NCI-H510A treated with DMSO at 0.1 percent for 48 hours (cell line): ENCODE results near the gene UMAD1.
A peak's percentile ranks its signal among the peaks of the same experiment; 100 is the strongest.
"Not testable (repeated sequence)": the region's sequence is repeated elsewhere in the genome, so short reads cannot be mapped to it uniquely, and the experiment has no call there.

Experiments used
- DNase-seq: peaks from one replicate; lab custom pipeline; 2025; lab: John Stamatoyannopoulos, UW

The UMAD1 gene

GRCh38 chr7:7652798-7653540, 12.4 kb downstream of the UMAD1 start:
- DNase-seq: no peak

- DNase-seq: no peak
Measured at GRCh38 chr7:7653593-7654187, 13.1 kb downstream of the UMAD1 start.

DNA sequence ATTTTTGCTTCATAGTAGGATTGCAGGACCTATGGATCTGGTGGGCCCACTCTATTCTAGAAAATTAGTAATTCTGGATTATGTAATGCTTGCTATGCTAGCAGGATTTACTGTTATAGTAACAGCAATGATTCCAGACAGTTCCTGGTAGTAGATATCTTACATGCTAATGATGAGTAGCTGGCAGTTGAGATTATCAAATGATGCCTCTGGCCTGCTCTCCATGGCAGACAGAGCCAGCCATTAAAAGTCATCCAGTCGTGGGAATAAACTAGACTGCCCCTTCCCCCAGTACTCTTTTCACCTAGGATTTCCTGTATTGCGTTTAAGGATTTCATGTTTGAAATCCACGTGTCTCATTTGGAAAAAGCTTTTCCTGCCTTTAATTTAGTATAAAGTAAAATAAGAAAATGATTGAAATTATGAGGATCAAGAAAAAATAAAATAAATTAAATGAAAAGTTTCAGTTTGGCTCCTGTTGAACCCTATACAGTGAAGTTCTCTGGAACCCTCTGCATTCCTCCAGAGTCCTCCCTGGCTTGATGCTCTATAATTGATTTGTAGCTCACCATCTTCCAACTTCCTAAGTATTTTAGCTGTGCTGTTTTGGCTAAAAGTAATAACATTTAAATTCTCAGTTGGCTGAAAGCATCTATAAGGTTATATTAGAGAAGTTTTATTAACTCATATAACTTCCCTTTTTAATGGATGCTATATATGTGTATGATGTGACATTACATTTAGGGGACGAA, 14.6 kb downstream of the UMAD1 start:
- no peak for DNase-seq

- DNase-seq: not testable (repeated sequence)
Measured at GRCh38 chr7:7656459-7656858, 15.9 kb downstream of the UMAD1 start.

DNA sequence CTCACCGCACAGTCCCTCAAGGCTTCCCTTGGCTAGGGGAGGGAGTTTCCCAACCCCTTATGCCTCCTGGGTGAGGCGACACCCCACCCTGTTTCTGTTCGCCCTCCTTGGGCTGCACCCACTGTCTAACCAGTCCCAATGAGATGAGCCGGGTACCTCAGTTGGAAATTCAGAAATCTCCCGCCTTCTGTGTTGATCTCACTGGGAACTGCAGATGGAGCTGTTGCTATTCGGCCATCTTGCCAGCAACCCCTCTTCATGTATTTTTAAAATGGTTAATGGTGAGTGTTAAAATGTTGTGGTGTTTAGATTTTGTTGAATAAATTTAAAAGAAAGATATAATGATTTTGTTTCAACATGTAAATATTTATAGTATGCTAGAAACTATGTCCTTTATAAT, 22.0 kb downstream of the UMAD1 start:
- no peak for DNase-seq

DNA sequence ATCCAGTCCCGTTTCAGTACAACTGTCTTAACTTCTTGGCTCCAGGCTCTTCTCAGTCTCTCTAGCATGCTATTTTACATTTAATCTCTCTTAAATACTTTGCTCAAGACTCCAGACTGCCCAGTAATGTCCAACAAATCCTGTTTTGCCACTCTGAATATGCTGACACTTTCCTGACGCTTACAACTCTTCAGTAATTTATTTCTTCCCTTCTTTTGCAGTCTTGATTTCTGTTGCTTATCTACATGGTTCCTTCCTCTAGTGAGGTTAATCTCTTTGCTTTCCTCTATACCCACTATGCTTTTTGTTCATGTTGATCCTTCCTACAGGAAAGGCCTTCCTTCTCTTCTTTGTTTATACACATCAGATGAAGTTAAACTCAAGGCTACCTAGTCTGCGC, 23.7 kb downstream of the UMAD1 start:
- DNase-seq: no peak

DNA sequence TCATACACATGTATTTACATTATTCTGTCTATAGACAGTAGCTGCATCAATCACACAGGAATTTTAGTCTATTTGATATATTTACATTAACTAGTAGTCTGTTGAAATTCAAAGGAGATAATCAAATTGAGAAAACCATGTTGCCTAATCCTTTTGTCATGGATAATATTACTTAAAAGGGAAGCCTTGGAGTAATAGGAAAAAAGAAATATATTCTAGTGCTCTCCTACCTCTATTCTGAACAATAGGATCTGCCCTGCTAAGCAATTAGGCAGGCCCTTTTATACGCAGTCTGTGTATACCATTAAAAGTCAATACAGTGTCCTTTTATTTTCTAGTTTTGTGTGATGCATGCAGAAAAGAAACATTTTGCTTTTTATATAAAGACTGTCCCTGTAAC, 24.5 kb downstream of the UMAD1 start:
- DNase-seq: no peak

GRCh38 chr7:7667187-7667586, 26.6 kb downstream of the UMAD1 start:
- DNase-seq: no peak

GRCh38 chr7:7668706-7669105, 28.2 kb downstream of the UMAD1 start:
- no peak for DNase-seq

DNA sequence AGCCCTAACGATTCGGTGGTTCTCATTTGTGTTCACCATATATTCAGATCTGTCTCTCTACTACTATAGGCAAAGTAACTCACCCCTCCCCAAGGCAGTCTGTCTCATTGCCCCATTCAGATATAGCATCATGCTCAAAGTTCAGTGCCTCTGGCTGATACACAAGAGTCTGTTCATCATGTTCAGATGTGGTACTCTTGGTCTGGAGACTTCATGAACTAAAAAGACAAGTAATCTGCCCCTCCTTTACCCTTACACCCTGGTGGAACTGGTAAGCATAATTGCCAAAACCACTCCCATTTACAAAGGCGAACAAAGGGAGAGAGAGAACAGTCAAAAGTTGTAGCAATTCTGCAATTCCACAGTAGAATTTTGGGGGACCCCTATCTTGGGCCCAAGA, 29.9 kb downstream of the UMAD1 start:
- no peak for DNase-seq

DNA sequence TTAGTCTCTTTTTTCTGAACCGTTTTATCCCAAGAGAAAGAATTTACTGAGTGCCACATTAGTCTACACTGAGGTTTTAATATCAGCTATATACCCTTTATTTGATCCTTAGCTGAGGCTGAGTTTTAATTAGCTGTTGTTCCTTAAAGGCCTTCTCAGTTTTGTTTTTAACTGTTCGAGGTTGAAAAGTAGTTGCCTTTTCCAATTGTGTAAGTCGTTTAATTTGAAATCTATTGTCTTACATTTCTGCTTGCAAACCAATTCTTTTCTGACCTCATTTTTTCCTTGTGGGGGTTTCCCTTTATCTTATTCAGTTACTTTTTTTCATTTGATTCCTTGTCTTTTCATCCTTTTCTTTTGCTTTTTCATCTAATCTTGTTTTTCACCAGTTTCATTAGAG, 30.8 kb downstream of the UMAD1 start:
- DNase-seq: no peak

DNA sequence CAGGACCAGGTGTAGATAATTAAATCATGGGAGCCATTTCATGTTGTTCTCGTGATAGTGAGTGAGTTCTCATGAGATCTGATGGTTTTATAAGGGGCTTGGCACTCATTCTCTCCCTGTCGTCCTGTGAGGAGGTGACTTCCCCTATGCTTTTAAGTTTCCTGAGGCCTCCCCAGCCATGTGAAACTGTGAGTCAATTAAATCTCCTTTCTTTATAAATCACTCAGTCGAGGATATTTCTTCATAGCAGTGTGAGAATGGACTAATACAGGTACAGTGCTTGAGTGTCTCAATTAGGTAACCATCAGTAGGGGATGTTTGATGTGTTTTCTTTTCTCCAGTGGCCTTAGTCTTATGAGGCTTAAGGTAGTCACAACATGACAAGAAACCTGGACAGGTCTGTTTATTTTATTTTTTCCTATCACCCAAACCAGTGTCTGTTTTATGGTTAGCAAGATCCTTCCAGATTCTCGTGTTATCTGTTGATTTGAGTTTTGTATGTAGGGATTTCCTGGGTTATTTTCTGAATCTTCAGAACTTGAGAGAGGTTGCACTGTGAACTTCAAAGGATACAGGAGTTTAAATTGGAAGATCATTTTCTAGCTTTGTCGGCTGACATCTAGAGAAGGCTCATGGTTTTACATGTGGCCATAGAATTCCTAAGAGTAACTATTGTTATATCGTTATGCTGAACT, 32.1 kb downstream of the UMAD1 start:
- DNase-seq: no peak

GRCh38 chr7:7673240-7673550, 32.6 kb downstream of the UMAD1 start:
- no peak for DNase-seq

DNA sequence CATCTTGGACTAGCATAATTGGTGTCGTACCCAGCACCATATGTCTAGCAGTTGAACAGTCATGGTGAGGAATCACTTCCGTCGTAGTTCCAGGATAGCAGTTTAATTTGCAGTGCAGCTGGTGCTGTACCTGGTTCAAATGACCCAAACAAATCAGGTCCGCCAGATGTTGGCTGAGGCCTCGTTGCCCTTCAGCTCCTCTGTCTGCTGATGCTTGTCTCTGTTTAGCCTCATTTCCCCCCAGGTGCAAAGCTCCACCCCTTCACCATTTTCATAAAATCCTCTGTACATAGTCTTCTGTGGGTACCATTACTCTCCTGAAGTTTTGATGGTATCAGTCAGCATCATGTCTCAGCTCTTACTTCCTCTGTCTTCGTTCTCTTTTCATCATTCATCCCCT, 35.1 kb downstream of the UMAD1 start:
- no peak for DNase-seq

DNA sequence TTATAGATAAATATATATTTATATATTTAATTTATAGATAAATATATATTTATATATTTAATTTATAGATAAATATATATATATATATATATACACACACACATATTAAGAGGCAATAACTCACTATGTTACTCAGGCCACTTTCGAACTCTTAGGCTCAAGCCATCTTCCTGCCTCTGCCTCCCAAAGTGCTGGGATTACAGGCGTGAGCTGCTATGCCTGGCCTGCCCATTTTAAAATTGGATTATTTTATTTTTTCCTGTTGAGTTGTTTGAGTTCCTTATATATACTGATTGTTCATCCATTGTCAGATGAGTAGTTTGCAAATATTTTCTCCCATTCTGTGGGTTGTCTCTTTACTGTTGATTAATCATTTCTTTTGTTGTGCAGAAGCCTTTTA, 39.1 kb downstream of the UMAD1 start:
- DNase-seq: peak; percentile 66

GRCh38 chr7:7681191-7681935, 40.8 kb downstream of the UMAD1 start:
- DNase-seq: peak; percentile 85

- peak; percentile 40 for DNase-seq
Measured at GRCh38 chr7:7681936-7682329, 41.4 kb downstream of the UMAD1 start.

DNA sequence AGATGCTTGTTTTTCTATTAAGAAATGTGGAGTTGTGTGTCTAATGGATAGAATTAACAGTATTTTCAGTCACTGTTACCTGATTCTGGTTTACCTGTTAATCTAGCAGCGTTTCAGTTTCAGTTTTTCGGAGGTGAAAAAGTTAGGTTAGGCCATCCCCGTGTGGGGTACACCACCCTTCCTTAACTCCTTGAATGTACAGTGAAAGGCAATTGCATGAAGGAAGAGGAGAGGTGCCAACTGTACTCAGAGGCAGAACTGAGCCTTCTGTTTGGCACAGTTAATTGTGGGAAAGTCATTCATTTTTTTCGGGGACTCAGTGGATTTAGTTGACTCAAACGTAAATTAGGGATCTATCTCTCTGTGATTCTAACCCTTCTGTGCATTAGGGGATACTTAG, 42.3 kb downstream of the UMAD1 start:
- DNase-seq: no peak

DNA sequence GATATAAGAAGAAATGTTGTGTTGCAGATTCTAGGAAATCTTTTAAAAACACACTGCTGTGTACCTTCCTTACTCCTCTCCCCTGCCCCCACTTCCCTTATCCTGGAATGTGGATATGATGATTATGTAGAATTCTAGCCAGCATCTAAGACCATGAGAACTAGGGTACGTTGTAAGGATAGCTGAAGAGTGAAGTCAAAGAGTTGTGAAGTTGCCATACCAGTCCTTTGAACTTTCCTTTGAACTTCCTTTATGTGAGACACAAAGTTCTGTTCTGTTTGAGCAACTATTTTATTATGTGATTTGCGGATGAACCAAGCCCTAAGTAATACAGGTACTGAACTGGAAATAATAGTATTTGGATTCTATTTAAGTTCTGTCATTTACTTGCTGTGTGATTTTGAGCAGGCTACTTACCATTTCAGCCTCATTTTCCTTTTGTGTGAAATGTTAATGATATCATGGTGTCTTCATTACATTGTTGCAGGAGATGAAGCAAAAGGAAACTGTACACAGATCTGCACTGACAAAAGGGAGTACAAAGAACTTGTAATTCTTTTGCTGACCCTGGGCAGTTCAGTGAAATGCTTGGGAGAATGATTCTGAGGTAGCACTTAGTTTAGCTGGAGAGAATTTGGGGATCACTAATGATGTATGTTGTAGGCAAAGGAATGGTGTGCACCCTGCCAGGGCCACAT, 46.4 kb downstream of the UMAD1 start:
- no peak for DNase-seq

- no peak for DNase-seq
Measured at GRCh38 chr7:7687800-7688199, 47.2 kb downstream of the UMAD1 start.

- no peak for DNase-seq
Measured at GRCh38 chr7:7688310-7688709, 47.8 kb downstream of the UMAD1 start.

DNA sequence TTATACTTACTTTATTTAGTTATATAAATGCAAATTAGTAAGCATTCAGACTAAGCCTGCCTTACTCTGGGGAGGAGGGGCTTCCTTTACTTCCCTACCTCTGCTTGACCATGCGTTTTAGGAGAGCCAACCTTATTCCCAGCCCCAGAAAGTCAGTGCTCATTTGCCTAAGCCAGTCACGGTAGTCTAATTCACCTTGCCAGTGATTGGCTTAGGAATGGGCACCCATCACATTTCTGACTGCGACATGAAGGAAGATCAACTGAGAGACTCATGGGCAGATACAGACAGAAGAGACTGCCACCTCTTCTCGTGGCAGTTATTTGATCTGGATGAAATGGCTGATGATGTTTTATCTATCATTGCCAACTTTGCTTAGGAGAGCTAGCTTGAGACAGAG, 48.4 kb downstream of the UMAD1 start:
- no peak for DNase-seq
